Transverse colon (tissue), 3 donors: ENCODE measurements around the gene FDPS.

Experiments
- CTCF ChIP-seq, 5 experiments: fragments of 200-600 bp in 3 of 5; fragments of 450-650 bp in 2 of 5; sonication (generic) in 3 of 5; IDR thresholded peaks; 1 replicate in 2 of 5; 2 replicates in 3 of 5; pipeline ENCODE4 v1.5.1; 2016 to 2017; ENCODE audit warnings: antibody characterized with exemption in 5 of 5, inconsistent platforms in 3 of 5, mild to moderate bottlenecking in 2 of 5, moderate library complexity in 1 of 5
- EP300 ChIP-seq: sonication (generic); formaldehyde crosslinking; IDR thresholded peaks from one replicate; pipeline ENCODE4 v1.6.1; 2017; ENCODE audit warnings: antibody characterized with exemption, low read depth

- no peak for TF ChIP-seq CTCF (IDR thresholded peaks at IDR 0.05)
- TF ChIP-seq EP300 = no peak
Measured at GRCh38 chr1:155324037-155324716, 15.5 kb downstream of the FDPS start.
